Measurements from ENCODE around the gene CDC42BPB.

GRCh38 chr14:103099081-103099732 lies 41.9 kb upstream of the CDC42BPB start:
- TF ChIP-seq EZH2phosphoT487 (IDR thresholded peaks at IDR 0.05; ENCODE audit: borderline replicate concordance, low read depth) (no peak), TEAD4 (IDR thresholded peaks at IDR 0.05; ENCODE audit: borderline replicate concordance, insufficient read depth) (no peak), CTCF (IDR thresholded peaks at IDR 0.05) (no peak), EP300 (IDR thresholded peaks at IDR 0.05; ENCODE audit: borderline replicate concordance in 1 of 2, low read depth in 1 of 2, low read length in 1 of 2) (no peak), YY1 (IDR thresholded peaks at IDR 0.05; ENCODE audit: low read depth) (no peak), GABPA (IDR thresholded peaks at IDR 0.05; ENCODE audit: low read depth) (no peak), REST (IDR thresholded peaks at IDR 0.05; ENCODE audit: low read depth, low read length) (no peak), MEF2A (IDR thresholded peaks at IDR 0.05; ENCODE audit: borderline replicate concordance, low read depth) (no peak), ELF1 (IDR thresholded peaks at IDR 0.05) (no peak), TAF1 (IDR thresholded peaks at IDR 0.05; ENCODE audit: borderline replicate concordance, low read depth, low read length) (no peak), MAX (IDR thresholded peaks at IDR 0.05; ENCODE audit: low read depth) (no peak), RAD21 (IDR thresholded peaks at IDR 0.05; ENCODE audit: low read length) (no peak)
